Measurements from ENCODE around the gene NUMA1. TPM values are rescaled to one million over a fixed set of nuclear protein-coding genes. Genes with fewer than 3 reads are reported as not detected.
A peak's percentile ranks its signal among the peaks of the same experiment; 100 is the strongest.

NUMA1 gene
- total RNA-seq, 2 experiments from 2014 or later: 200 to 201 TPM

GRCh38 chr11:72001834-72002591 is 78.3 kb downstream of the NUMA1 start:
- DNase-seq: no peak
- Mint-ChIP-seq H3K9me3 (no peaks in the 10 kb centered on the region), H3K27me3 (no peaks in the 10 kb centered on the region), H3K4me1 (peaks cover 23% of the 10 kb centered on the region), H3K27ac (no peak overlapping the region), H3K36me3 (ENCODE audit: low read depth) (peaks cover 55% of the 10 kb centered on the region), H3K4me3 (no peak overlapping the region)
- POLR2A ChIA-PET: interaction anchor here (0.9 to 1.2 kb wide), 3 partner anchors 23 to 142 kb away, joined by 4 read pairs; partner anchors contain the start of gene XNDC1N
- CTCF ChIA-PET: no interaction called here

DNA sequence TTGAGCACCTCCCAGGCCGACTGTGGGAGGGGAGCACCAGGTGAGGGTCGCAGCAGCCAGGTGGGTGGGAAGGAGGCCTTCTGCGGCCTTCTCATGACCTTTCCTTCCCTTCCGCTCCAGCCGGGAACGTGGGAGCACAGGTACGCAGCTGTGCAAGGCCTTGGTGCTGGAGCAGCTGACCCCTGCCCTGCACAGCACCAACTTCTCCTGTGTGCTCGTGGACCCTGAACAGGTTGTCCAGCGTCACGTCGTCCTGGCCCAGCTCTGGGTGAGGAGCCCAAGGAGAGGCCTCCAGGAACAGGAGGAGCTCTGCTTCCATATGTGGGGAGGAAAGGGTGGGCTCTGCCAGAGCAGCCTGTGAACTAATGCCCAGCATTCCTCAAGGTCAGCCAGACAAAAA is 79.1 kb downstream of the NUMA1 start:
- H3K36me3 Mint-ChIP-seq (ENCODE audit: low read depth): peaks cover 47% of the 10 kb centered on the region

DNA sequence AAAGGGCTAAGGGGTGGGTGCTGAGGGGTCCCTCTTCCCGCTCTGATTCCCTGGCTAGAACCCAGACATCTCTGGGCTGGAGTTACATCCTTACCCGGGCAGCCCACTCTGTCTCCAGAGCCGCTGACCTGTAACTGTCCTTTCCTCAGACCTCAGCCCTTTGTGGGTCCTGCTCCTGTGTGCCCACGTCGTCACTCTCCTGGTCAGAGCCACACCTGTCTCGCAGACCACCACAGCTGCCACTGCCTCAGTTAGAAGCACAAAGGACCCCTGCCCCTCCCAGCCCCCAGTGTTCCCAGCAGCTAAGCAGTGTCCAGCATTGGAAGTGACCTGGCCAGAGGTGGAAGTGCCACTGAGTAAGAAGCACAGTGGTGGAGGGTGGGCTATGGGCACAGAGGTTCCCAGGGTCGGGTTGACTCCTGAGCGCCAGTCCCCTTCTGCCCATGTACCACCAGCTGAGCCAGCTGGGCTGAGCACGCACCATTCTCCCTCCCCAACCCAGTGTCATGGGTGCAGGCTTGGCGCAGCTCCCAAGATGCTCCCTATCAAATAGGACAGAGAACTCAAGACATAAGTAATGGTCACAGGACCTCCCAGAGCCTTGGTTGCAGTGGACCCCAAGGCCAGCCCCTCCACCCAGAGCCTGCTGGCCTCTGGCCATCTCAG is 80.0 kb downstream of the NUMA1 start:
- no peak for DNase-seq
- ChIA-PET CTCF (interaction anchor here (1.3 to 2.5 kb wide), 3 partner anchors 22 to 183 kb away, joined by 4 to 11 read pairs (median 5); no protein-coding TSS in a partner anchor), POLR2A (interaction anchor here (1.2 to 2.0 kb wide), 2 partner anchors 13 to 72 kb away, joined by 5 to 6 read pairs; partner anchors contain the start of genes RNF121 and XNDC1N)
- no peak overlapping the region for H3K27ac Mint-ChIP-seq
- H3K27me3 Mint-ChIP-seq: no peaks in the 10 kb centered on the region
- peaks cover 23% of the 10 kb centered on the region for H3K4me1 Mint-ChIP-seq
- no peaks in the 10 kb centered on the region for H3K9me3 Mint-ChIP-seq
- H3K4me3 Mint-ChIP-seq: no peak overlapping the region
- peaks cover 42% of the 10 kb centered on the region for H3K36me3 Mint-ChIP-seq (ENCODE audit: low read depth)

More for the DNA sequence above, 79.1 kb downstream of the NUMA1 start:
- no peaks in the 10 kb centered on the region for H3K9me3 Mint-ChIP-seq
- no peaks in the 10 kb centered on the region for H3K27me3 Mint-ChIP-seq
- CTCF ChIA-PET: no interaction called here
- DNase-seq: no peak
- no peak overlapping the region for H3K4me3 Mint-ChIP-seq
- POLR2A ChIA-PET: interaction anchor here (0.9 to 1.2 kb wide), 3 partner anchors 23 to 143 kb away, joined by 4 read pairs; partner anchors contain the start of gene XNDC1N
- H3K27ac Mint-ChIP-seq: no peak overlapping the region
- peaks cover 23% of the 10 kb centered on the region for H3K4me1 Mint-ChIP-seq

- peak overlapping the region; percentile 85 for H3K27ac Mint-ChIP-seq
- no peaks in the 10 kb centered on the region for H3K9me3 Mint-ChIP-seq
- H3K4me1 Mint-ChIP-seq: peaks cover 23% of the 10 kb centered on the region
- POLR2A ChIA-PET: interaction anchor here (1.2 to 2.0 kb wide), 3 partner anchors 13 to 71 kb away, joined by 4 to 6 read pairs (median 5); partner anchors contain the start of genes RNF121 and XNDC1N
- CTCF ChIA-PET: interaction anchor here (1.3 to 2.5 kb wide), 3 partner anchors 22 to 184 kb away, joined by 4 to 11 read pairs (median 5); no protein-coding TSS in a partner anchor
- H3K27me3 Mint-ChIP-seq: no peaks in the 10 kb centered on the region
- peaks cover 40% of the 10 kb centered on the region for H3K36me3 Mint-ChIP-seq (ENCODE audit: low read depth)
- H3K4me3 Mint-ChIP-seq: peak overlapping the region; percentile 70
- DNase-seq: no peak
These were observed 80.5 kb downstream of the NUMA1 start for GRCh38 chr11:71999798-72000197.

GRCh38 chr11:71999362-71999761 is 81.0 kb downstream of the NUMA1 start:
- Mint-ChIP-seq H3K4me3 (peak overlapping the region; percentile 70), H3K4me1 (peaks cover 23% of the 10 kb centered on the region), H3K27me3 (no peaks in the 10 kb centered on the region), H3K9me3 (no peaks in the 10 kb centered on the region), H3K27ac (peak overlapping the region; percentile 85), H3K36me3 (ENCODE audit: low read depth) (peaks cover 37% of the 10 kb centered on the region)
- ChIA-PET POLR2A (interaction anchor here (1.1 to 2.0 kb wide), 7 partner anchors 14 to 71 kb away, joined by 3 to 7 read pairs (median 4); partner anchors contain the start of genes RNF121 and XNDC1N), CTCF (interaction anchor here (1.3 to 2.5 kb wide), 6 partner anchors 21 to 435 kb away, joined by 3 to 11 read pairs (median 4); partner anchors contain the start of genes CLPB and RNF121)
- no peak for DNase-seq

DNA sequence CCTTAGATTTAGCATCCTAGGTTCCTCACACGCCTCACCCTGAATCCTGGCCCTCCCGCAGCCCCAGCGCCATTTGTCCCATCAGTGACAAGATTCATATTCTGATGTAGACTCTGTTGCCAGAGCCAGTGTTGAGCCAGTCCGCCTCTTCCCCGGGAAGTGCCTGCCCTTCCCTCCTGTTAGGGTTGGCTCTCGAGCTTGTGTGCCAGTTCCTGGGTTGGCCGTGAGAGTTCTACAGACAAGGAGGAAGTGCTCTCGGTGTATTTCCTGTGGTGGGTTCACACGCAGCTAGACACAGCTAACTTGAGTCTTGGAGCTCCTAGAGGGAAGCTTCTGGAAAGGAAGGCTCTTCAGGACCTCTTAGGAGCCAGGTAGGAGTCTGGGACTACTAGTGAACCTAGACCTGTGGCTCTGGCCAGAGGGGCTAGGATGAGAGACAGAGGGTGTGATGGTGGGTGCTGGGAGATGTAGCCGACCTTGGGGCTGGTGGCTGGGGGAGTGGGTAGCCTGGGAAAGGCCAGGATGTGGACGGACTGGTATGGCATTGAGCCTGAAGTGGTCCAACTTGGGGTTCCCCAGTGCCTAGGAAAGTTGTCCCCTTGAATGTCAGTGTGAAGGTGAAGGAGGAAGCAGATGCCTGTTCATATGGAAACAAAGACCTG is 81.6 kb downstream of the NUMA1 start, which contains the start of gene IL18BP:
IL18BP (plus strand) TSS at position 261 of the 662 bp plus-strand sequence. CDS start 1,076 bp downstream, outside the sequence.
- peaks cover 23% of the 10 kb centered on the region for H3K4me1 Mint-ChIP-seq
- H3K9me3 Mint-ChIP-seq: no peaks in the 10 kb centered on the region
- ChIA-PET CTCF (interaction anchor here (1.0 to 2.5 kb wide), 7 partner anchors 21 to 436 kb away, joined by 3 to 11 read pairs (median 4); partner anchors contain the start of genes CLPB and RNF121), POLR2A (interaction anchor here (0.7 to 2.0 kb wide), 9 partner anchors 9 to 70 kb away, joined by 3 to 8 read pairs (median 4); partner anchors contain the start of genes RNF121 and XNDC1N)
- peaks cover 32% of the 10 kb centered on the region for H3K36me3 Mint-ChIP-seq (ENCODE audit: low read depth)
- peak within 1 kb of the TSS; percentile 85 for H3K27ac Mint-ChIP-seq
- peak within 1 kb of the TSS; percentile 70 for H3K4me3 Mint-ChIP-seq
- peak; percentile 59 for DNase-seq
- no peaks in the 10 kb centered on the region for H3K27me3 Mint-ChIP-seq

- peaks cover 26% of the 10 kb centered on the region for H3K4me1 Mint-ChIP-seq
- no peaks in the 10 kb centered on the region for H3K27me3 Mint-ChIP-seq
- CTCF ChIA-PET: interaction anchor here (1.0 to 2.5 kb wide), 5 partner anchors 20 to 437 kb away, joined by 3 to 11 read pairs (median 3); partner anchors contain the start of genes CLPB and RNF121
- peaks cover 25% of the 10 kb centered on the region for H3K36me3 Mint-ChIP-seq (ENCODE audit: low read depth)
- no peaks in the 10 kb centered on the region for H3K9me3 Mint-ChIP-seq
- H3K4me3 Mint-ChIP-seq: no peak overlapping the region
- peak overlapping the region; percentile 85 for H3K27ac Mint-ChIP-seq
- POLR2A ChIA-PET: interaction anchor here (0.7 to 1.9 kb wide), 7 partner anchors 8 to 70 kb away, joined by 3 to 8 read pairs (median 4); partner anchors contain the start of genes RNF121 and XNDC1N
- no peak for DNase-seq
These were observed 82.3 kb downstream of the NUMA1 start for GRCh38 chr11:71998061-71998460.

DNA sequence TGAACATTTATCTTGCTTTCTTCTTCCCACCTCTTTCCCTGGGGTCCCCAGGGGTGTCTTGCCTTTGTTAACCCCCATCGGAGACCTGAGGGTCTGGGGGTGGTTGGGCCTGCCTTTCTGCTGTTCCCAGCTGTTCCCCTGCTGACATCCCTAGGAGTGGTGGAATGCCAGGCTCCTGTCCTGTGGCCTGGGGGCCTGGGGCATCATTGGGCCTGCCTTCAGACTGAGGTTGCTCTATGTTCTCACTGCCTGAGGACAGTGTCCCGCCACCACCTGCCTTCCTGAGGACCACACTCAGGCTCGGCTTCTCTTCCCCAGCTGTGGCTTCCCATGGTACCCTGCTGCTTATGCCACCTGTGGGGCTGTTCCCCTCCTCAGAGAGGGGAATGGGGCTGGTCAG is 82.7 kb downstream of the NUMA1 start:
- Mint-ChIP-seq H3K4me3 (no peak overlapping the region), H3K9me3 (no peaks in the 10 kb centered on the region), H3K27me3 (no peaks in the 10 kb centered on the region), H3K4me1 (peaks cover 29% of the 10 kb centered on the region), H3K36me3 (ENCODE audit: low read depth) (peaks cover 21% of the 10 kb centered on the region), H3K27ac (no peak overlapping the region)
- ChIA-PET CTCF (interaction anchor here (1.0 to 1.6 kb wide), 3 partner anchors 27 to 437 kb away, joined by 3 to 5 read pairs (median 3); partner anchors contain the start of gene CLPB), POLR2A (interaction anchor here (0.9 to 1.9 kb wide), 5 partner anchors 10 to 69 kb away, joined by 3 to 8 read pairs (median 5); partner anchors contain the start of genes RNF121 and XNDC1N)
- DNase-seq: no peak

- Mint-ChIP-seq H3K27ac (no peak overlapping the region), H3K36me3 (ENCODE audit: low read depth) (peaks cover 14% of the 10 kb centered on the region), H3K4me3 (no peak overlapping the region), H3K9me3 (no peaks in the 10 kb centered on the region), H3K4me1 (peaks cover 34% of the 10 kb centered on the region), H3K27me3 (no peaks in the 10 kb centered on the region)
- DNase-seq: no peak
- ChIA-PET CTCF (interaction anchor here (0.7 to 1.3 kb wide), 2 partner anchors 14 to 18 kb away, joined by 3 read pairs; no protein-coding TSS in a partner anchor), POLR2A (interaction anchor here (0.9 to 1.8 kb wide), 3 partner anchors 11 to 19 kb away, joined by 3 to 5 read pairs (median 4); no protein-coding TSS in a partner anchor)
These were observed 83.4 kb downstream of the NUMA1 start for GRCh38 chr11:71996946-71997345.

- Mint-ChIP-seq H3K36me3 (ENCODE audit: low read depth) (peaks cover 11% of the 10 kb centered on the region), H3K4me1 (peaks cover 35% of the 10 kb centered on the region), H3K4me3 (no peak overlapping the region), H3K27me3 (no peaks in the 10 kb centered on the region), H3K27ac (no peak overlapping the region), H3K9me3 (no peaks in the 10 kb centered on the region)
- ChIA-PET CTCF (interaction anchor here (0.7 to 1.3 kb wide), 2 partner anchors 14 to 18 kb away, joined by 3 read pairs; no protein-coding TSS in a partner anchor), POLR2A (interaction anchor here (0.9 to 1.8 kb wide), 2 partner anchors 11 to 19 kb away, joined by 3 to 4 read pairs; no protein-coding TSS in a partner anchor)
- no peak for DNase-seq
These were observed 83.8 kb downstream of the NUMA1 start for GRCh38 chr11:71996517-71996916.

DNA sequence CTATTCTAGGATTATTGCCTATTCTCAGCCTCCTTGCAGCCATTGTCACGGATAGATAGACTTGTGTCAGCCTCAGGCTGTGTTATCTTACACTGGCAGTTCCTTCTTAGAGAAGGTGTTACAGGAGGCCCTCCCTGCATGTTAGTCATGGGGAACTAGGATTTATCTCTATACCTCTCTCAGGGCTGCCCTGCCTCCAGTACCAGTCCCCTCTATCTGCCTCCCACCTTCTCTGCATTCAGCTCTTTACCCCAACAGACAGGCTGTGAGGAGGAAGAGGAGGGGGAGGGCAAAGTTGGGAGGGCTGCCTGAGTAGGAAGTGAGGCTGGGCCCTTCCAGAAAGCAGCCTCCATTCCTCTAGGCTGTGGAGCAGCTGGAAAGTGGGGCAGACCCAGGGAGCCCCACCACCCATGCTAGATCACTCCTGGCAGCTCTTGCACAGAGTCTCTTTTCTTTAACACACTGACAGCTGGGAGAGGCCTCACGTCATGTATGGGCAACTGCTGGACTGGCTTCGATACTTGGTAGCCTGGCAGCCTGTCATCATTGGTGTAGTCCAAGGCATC is 84.5 kb downstream of the NUMA1 start:
- H3K9me3 Mint-ChIP-seq: no peaks in the 10 kb centered on the region
- peaks cover 37% of the 10 kb centered on the region for H3K4me1 Mint-ChIP-seq
- no peak overlapping the region for H3K4me3 Mint-ChIP-seq
- no peak overlapping the region for H3K27ac Mint-ChIP-seq
- peaks cover 7% of the 10 kb centered on the region for H3K36me3 Mint-ChIP-seq (ENCODE audit: low read depth)
- no peaks in the 10 kb centered on the region for H3K27me3 Mint-ChIP-seq
- CTCF ChIA-PET: interaction anchor here (1.3 kb wide), 1 partner anchor 17 kb away, joined by 3 read pairs; no protein-coding TSS in a partner anchor
- no peak for DNase-seq
- POLR2A ChIA-PET: interaction anchor here (0.6 kb wide), 1 partner anchor 28 kb away, joined by 3 read pairs; no protein-coding TSS in a partner anchor
